GM21423 (cell line): ENCODE data around the gene GSC.
"Not testable (repeated sequence)": the region's sequence is repeated elsewhere in the genome, so short reads cannot be mapped to it uniquely, and the experiment has no call there.

ENCODE experiments used
- ATAC-seq: cut with Tn5 transposase; IDR thresholded peaks from one replicate; pipeline ENCODE4 v1.9.1; 2021; ENCODE audit warnings: mild to moderate bottlenecking, moderate library complexity; ENCODE audit not compliant: unreplicated experiment

Gene GSC

DNA sequence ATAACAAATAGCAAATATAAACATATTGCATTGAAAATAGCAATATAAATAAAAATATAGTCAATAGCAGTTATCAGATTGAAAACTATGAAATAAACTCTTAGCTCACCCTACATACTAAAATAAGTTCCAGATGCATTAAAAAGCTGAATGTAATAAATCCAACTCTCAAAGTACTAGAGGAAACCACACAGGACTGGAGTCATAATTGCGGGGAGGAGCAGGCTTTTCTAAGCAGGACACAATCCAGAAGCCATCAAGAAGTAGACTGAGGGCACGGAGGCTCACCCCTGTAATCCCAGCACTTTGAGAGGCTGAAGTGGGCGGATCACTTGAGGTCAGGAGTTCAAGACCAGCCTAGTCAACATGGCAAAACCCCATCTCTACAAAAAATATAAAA, 22.2 kb downstream of the GSC start:
- no peak for ATAC-seq

DNA sequence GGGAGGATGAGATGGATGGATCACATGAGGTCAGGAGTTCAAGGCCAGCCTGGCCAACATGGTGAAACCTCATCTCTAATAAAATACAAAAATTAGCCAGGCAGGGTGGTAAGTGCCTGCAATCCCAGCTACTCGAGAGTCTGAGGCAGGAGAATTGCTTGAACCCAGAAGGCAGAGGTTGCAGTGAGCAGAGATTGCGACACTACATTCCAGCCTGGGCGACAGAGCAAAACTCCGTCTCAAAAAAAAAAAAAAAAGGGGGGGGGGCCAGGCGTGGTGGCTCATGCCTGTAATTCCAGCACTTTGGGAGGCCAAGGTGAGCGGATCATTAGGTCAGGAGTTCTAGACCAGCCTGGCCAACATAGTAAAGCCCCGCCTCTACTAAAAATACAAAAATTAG, 22.8 kb downstream of the GSC start:
- not testable (repeated sequence) for ATAC-seq

DNA sequence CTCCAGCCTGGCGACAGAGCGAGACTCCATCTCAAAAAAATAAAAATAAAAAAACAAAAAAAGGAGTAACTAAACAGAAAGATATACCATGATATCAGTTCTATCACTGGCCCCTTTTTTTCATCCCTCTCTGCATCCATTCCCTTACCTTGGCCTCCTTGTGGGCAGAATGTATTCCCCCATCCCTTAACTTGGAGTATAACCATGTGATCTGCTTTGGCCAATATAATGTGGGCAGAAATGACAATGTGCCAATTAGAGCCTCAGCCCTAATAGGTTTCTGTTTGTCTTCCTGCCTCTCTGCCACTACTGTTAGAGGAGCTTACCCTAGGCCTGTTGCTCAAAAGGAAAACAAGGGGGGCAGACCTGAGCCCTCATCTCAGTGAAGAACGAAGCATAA, 23.8 kb downstream of the GSC start:
- no peak for ATAC-seq

- ATAC-seq: no peak
Observed at GRCh38 chr14:94738751-94739150, 31.2 kb downstream of the GSC start.

- no peak for ATAC-seq
Observed at GRCh38 chr14:94738097-94738496, 31.8 kb downstream of the GSC start.

DNA sequence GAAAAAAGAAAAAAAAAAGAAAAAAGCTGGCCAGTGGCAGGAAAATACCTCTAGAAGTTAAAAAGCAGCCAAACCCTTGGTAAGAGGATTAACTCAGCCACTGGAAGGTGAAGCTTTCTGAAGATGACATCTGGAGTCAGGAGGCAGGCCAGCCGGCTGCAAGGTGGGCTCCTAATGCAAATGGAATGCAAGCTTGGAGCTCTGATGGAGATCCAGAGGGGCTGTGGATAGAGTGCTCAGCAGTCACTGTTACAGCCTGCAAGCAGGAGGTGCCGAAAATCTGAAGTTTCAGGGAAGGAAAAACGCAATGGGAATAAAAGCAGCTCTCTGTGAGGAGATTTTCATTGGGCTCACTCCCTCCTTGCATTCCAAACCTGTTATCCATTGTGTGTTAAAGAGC, 41.0 kb downstream of the GSC start:
- no peak for ATAC-seq

DNA sequence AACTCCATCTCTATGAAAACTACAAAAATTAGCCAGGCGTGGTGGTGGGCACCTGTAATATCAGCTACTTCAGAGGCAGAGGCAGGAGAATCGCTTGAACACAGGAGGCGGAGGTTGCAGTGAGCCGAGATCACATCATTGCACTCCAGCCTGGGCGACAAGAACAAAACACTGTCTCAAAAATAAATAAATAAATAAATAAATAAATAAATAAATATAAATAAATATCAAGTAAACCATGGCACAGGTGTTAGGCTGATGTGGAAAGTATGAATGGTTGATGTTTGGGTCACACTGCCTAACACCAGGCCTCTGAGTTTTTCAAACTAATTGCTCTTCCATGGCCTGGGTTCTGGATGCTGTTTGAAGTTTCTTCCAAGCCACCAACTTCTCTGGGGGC, 41.5 kb downstream of the GSC start:
- ATAC-seq: not testable (repeated sequence)

DNA sequence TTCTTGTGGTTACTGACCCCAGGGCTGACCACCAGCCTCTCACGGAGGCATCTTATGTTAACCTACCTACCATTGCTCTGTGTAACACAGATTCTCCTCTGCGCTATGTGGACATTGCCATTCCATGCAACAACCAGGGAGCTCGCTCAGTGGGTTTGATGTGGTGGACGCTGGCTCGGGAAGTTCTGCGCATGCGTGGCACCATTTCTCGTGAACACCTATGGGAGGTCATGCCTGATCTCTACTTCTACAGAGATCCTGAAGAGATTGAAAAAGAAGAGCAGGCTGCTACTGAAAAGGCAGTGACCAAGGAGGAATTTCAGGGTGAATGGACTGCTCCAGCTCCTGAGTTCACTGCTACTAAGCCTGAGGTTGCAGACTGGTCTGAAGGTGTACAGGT, 43.3 kb downstream of the GSC start:
- ATAC-seq: not testable (repeated sequence)

- no peak for ATAC-seq
Observed at GRCh38 chr14:94724993-94725392, 44.9 kb downstream of the GSC start.

DNA sequence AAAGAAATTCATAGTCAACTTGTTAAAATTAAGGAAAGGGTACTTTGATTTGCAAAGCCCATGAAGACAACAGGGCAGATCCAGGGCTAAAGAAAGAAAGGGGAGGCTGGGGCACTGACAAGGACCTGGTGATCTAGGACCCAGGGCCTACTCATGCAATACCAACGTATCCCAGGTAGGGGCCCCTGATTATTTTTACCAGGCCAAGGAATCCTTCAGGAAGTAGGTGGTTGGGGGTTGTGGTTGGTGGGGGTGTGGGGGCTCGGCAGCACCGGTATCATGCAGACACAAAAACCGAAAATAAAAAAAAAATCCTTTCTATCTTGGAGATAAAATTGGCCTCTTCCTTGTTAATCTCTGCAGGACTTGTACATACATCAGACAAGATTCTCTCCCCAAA, 47.5 kb downstream of the GSC start:
- no peak for ATAC-seq
